Bronchial epithelial cell (primary cell): ENCODE measurements around the gene TMEM140. TPM values are rescaled to one million over a fixed set of nuclear protein-coding genes. Genes with fewer than 3 reads are reported as not detected.

ENCODE experiments used
- DNase-seq: peaks from one replicate; pipeline ENCODE4 v3.0.0-alpha.2; 2010; ENCODE audit warnings: low read depth
- FAIRE-seq: peaks from 2 replicates; lab custom pipeline; 2011; peaks lifted over from hg19 to GRCh38; lab: Jason Lieb, UNC
- H3K27me3 ChIP-seq: 2 replicates; pipeline ENCODE4 v1.5.1; 2011; ENCODE audit warnings: low read length; ENCODE audit not compliant: control insufficient read depth, insufficient read depth
- H3K36me3 ChIP-seq: 2 replicates; pipeline ENCODE4 v1.5.1; 2011; ENCODE audit warnings: low read length; ENCODE audit not compliant: control insufficient read depth, insufficient read depth
- H3K4me3 ChIP-seq: 2 replicates; pipeline ENCODE4 v1.5.1; 2011; ENCODE audit warnings: mild to moderate bottlenecking, low read depth, low read length, control low read depth
- total RNA-seq: library from RNA; depleted of rRNA; stranded (reverse); fragments of >200 nt; gene quantifications from 2 replicates; pipeline ENCODE4 v1.2.1, GENCODE V29; 2014
- TF ChIP-seq, protein P1 (sequence below): IDR thresholded peaks from 2 replicates; pipeline ENCODE4 v1.5.1; 2011; ENCODE audit warnings: mild to moderate bottlenecking, moderate library complexity, low read length, control low read depth, inconsistent platforms; ENCODE audit not compliant: insufficient read depth, severe bottlenecking

The TMEM140 gene
- total RNA-seq, 1 donor from 2014 or later, result 0.53 TPM

DNA sequence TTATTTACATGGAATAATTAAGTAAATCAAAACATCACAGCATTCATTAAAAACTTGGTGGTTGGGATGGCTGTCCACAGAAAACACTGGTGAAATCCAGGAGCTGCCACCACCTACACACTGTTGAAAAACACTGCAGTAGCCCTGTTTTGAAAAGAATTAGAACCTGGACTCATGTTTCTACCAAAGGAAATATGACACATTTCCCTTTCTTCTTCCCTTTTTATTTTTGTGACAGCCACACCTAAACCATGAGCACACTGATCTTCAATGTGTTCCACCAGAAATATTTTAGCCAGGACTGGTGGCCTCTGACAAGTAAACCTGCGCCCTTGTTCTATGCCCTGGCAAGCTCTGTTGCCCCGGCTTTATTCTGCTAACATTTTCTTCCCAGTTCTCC lies 3.3 kb downstream of the TMEM140 start:
- no peak overlapping the region for H3K4me3 ChIP-seq
- H3K27me3 ChIP-seq, result no peaks in the 10 kb centered on the region
- TF ChIP-seq, protein P1, sequence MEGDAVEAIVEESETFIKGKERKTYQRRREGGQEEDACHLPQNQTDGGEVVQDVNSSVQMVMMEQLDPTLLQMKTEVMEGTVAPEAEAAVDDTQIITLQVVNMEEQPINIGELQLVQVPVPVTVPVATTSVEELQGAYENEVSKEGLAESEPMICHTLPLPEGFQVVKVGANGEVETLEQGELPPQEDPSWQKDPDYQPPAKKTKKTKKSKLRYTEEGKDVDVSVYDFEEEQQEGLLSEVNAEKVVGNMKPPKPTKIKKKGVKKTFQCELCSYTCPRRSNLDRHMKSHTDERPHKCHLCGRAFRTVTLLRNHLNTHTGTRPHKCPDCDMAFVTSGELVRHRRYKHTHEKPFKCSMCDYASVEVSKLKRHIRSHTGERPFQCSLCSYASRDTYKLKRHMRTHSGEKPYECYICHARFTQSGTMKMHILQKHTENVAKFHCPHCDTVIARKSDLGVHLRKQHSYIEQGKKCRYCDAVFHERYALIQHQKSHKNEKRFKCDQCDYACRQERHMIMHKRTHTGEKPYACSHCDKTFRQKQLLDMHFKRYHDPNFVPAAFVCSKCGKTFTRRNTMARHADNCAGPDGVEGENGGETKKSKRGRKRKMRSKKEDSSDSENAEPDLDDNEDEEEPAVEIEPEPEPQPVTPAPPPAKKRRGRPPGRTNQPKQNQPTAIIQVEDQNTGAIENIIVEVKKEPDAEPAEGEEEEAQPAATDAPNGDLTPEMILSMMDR, result no peak
- no peaks in the 10 kb centered on the region for H3K36me3 ChIP-seq
- DNase-seq (no peak), FAIRE-seq (no peak)

DNA sequence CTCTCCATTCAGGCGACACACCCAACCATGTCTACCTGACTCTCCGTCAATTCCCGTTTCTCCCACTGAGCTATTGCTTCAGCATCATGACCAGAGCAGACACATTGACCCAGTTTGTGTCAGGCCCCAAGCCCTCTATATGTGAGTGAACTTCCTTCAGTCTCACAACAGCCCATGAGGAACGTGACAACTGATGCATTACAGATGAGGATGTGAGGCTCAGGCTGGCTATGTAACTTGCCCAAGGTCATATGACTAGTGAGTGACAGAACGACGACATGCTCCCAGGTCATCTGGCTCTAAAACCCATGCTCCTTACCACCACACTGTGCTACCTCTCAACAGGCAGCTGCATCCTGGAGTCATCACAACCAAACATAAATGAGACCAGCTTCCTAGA lies 3.7 kb downstream of the TMEM140 start:
- FAIRE-seq, result peak; percentile 86
- no peak overlapping the region for H3K4me3 ChIP-seq
- TF ChIP-seq, protein P1, result no peak
- H3K36me3 ChIP-seq, result no peaks in the 10 kb centered on the region
- no peak for DNase-seq
- H3K27me3 ChIP-seq, result no peaks in the 10 kb centered on the region

DNA sequence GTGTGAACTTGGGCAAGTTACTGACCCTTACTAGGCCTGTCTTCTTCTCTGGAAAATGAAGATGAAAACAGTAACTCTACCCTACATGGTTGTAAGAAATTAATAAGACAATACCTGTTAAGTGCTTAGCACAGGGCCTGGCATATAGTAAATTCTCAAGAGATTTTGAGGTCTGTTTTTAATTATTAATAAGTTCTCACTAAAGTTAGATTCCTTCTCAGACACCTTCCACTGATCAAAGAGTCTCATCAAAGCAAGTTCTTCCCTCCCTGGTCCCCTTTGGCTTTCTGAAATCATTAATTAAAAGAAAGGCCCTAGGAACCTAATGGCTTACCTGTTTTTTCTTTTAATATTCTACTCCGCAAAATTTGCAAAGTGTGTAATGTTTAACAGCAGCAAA lies 4.6 kb downstream of the TMEM140 start:
- TF ChIP-seq, protein P1, result no peak
- H3K27me3 ChIP-seq, result no peaks in the 10 kb centered on the region
- no peaks in the 10 kb centered on the region for H3K36me3 ChIP-seq
- H3K4me3 ChIP-seq, result no peak overlapping the region
- DNase-seq, result no peak
- no peak for FAIRE-seq

DNA sequence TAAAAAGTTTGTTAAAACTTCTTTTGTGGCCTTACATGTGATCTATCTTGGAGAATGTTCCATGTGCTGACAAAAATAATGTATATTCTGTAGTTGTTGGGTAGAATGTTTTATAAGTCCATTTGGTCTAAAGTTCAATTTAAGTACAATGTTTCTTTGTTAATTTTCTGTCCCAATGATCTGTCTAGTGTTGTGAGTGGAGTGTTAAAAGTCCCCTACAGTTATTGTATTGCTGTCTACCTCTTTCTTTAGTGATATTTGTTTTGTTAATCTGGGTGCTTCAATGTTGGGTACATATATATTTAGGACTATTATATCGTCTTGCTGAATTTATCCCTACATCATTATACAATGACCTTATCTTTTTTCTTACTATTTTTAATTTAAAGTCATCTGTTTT lies 6.9 kb downstream of the TMEM140 start:
- Histone ChIP-seq H3K4me3 (no peak overlapping the region), H3K27me3 (no peaks in the 10 kb centered on the region), H3K36me3 (no peaks in the 10 kb centered on the region)
- TF ChIP-seq, protein P1, result no peak
- FAIRE-seq (no peak), DNase-seq (no peak)

DNA sequence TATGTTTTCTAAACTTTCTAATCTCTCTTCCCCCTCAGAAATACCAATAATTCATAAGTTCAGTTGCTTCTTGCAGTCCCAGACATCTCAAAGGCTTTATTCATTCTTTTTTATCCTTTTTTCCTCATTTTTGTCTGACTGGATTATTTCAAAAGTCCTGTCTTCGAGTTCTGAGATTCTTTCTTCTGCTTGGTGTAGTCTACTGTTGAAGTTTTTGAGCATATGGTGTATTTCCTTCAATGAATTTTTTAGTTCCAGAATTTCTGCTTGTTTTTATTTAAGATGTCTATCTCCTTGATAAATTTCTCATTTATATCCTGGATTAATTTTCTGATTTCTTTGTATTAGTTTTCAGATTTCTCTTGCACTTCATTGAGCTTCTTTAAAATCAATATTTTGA lies 8.4 kb downstream of the TMEM140 start:
- no peaks in the 10 kb centered on the region for H3K36me3 ChIP-seq
- DNase-seq (no peak), FAIRE-seq (no peak)
- H3K4me3 ChIP-seq, result no peak overlapping the region
- TF ChIP-seq, protein P1, result no peak
- no peaks in the 10 kb centered on the region for H3K27me3 ChIP-seq

DNA sequence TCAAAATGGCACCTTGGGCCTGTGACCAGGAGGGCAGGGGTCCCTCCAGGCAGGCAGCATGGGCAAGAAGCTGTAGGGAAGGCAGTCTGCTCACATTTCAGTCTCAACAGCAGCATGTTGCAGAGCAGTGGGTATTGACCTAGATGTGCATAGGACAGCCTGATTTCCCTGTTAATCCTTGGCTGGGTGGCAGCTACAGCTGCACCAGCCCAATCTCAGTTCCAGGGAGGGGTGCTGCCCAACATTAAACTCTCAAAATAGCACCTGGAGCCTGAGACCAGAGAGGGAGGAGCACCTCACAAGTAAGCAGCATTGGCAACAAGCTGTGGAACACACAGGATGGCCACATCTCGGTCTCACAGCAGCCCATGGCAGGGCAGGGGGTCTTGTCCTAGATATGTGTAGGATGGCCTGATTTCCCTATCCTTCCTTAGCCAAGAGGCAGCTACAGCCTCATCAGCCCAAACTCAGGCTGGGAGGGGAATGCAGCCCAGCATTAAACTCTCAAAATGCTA lies 10.3 kb downstream of the TMEM140 start:
- TF ChIP-seq, protein P1, result no peak
- no peak overlapping the region for H3K4me3 ChIP-seq
- H3K36me3 ChIP-seq, result no peaks in the 10 kb centered on the region
- FAIRE-seq (no peak), DNase-seq (no peak)
- no peaks in the 10 kb centered on the region for H3K27me3 ChIP-seq
